Endothelial cell of umbilical vein (primary cell): ENCODE results near the gene UBFD1. TPM values are rescaled to one million over a fixed set of nuclear protein-coding genes. Genes with fewer than 3 reads are reported as not detected.

Experiments
- BruUV-seq: library from RNA; stranded (reverse); fragments of 400-500 nt; replicated peaks from 2 replicates; lab custom pipeline; 2021; lab: Mats Ljungman, UMichigan
- CTCF ChIA-PET: fragments of 300-600, 350-600 bp; sonication (Branson Sonifier 250); formaldehyde crosslinking; loops from one replicate; lab custom pipeline; 2021; ENCODE audit warnings: antibody characterized with exemption, inconsistent platforms; lab: Charles Lee
- POLR2A ChIA-PET: fragments of 300-600, 350-600 bp; sonication (Branson Sonifier 250); formaldehyde crosslinking; loops from one replicate; lab custom pipeline; 2021; ENCODE audit warnings: antibody characterized with exemption, inconsistent platforms; lab: Charles Lee
- DNase-seq: peaks from one replicate; pipeline ENCODE4 v3.0.0-alpha.2; 2011; ENCODE audit warnings: low read depth, low spot score
- FAIRE-seq: peaks from 2 replicates; lab custom pipeline; 2011; peaks lifted over from hg19 to GRCh38; lab: Jason Lieb, UNC
- H2AFZ ChIP-seq: 2 replicates; pipeline ENCODE4 v1.6.0; 2012; ENCODE audit warnings: low read depth, low read length, control low read depth, inconsistent platforms
- H3K27ac ChIP-seq: 2 replicates; pipeline ENCODE4 v1.5.1; 2011; ENCODE audit warnings: low read depth, mild to moderate bottlenecking, control low read depth, low read length, moderate library complexity; ENCODE audit not compliant: insufficient read depth
- H3K27me3 ChIP-seq, 2 experiments: 2 replicates each; pipeline versions ENCODE4 v1.6.0 to v1.6.1; 2011; ENCODE audit warnings: low read length in 2 of 2, mixed read lengths in 1 of 2; ENCODE audit not compliant: control insufficient read depth in 2 of 2, insufficient read depth in 2 of 2
- H3K36me3 ChIP-seq, 2 experiments: 2 replicates in 1 of 2; 3 replicates in 1 of 2; pipeline ENCODE4 v1.5.1; 2011; ENCODE audit warnings: low read length in 2 of 2, mild to moderate bottlenecking in 1 of 2, moderate library complexity in 1 of 2; ENCODE audit not compliant: control insufficient read depth in 2 of 2, insufficient read depth in 2 of 2; ENCODE audit errors: extremely low read depth in 1 of 2
- H3K4me1 ChIP-seq: 3 replicates; pipeline ENCODE4 v1.5.1; 2011; ENCODE audit warnings: mild to moderate bottlenecking, low read length; ENCODE audit not compliant: control insufficient read depth, insufficient read depth; ENCODE audit errors: extremely low read depth
- H3K4me2 ChIP-seq: 2 replicates; pipeline ENCODE4 v1.6.1; 2011; ENCODE audit warnings: low read length, control low read depth, mixed read lengths; ENCODE audit not compliant: insufficient read depth
- H3K4me3 ChIP-seq, 3 experiments: fragments of 200-600 bp in 1 of 3; sonication (generic), shearing (Covaris generic) in 1 of 3; replicated peaks in 1 of 3; 2 replicates each; pipeline ENCODE4 v1.5.1; 2011 to 2016; ENCODE audit warnings: control low read depth in 3 of 3, low read length in 3 of 3, mild to moderate bottlenecking in 2 of 3, inconsistent platforms in 1 of 3, low read depth in 1 of 3, moderate library complexity in 1 of 3; ENCODE audit not compliant: insufficient read depth in 1 of 3
- H3K79me2 ChIP-seq: 2 replicates; pipeline ENCODE4 v1.6.0; 2012; ENCODE audit warnings: low read length, inconsistent platforms; ENCODE audit not compliant: control insufficient read depth, insufficient read depth
- H3K9ac ChIP-seq: replicated peaks from 2 replicates; pipeline ENCODE3; 2011; ENCODE audit warnings: low read length, control low read depth; ENCODE audit not compliant: insufficient read depth; ENCODE audit errors: extremely low read depth
- H3K9me1 ChIP-seq: replicated peaks from 3 replicates; pipeline ENCODE4 v1.6.0; 2011; ENCODE audit warnings: mild to moderate bottlenecking, low read length; ENCODE audit not compliant: control insufficient read depth, insufficient read depth; ENCODE audit errors: extremely low read depth
- H3K9me3 ChIP-seq: replicated peaks from 2 replicates; pipeline ENCODE4 v1.5.1; 2012; ENCODE audit warnings: low read length, inconsistent platforms; ENCODE audit not compliant: control insufficient read depth, insufficient read depth
- H4K20me1 ChIP-seq: replicated peaks from 2 replicates; pipeline ENCODE3; 2011; ENCODE audit warnings: mild to moderate bottlenecking, low read length; ENCODE audit not compliant: control insufficient read depth, insufficient read depth; ENCODE audit errors: extremely low read depth
- EZH2 ChIP-seq: IDR thresholded peaks from 2 replicates; pipeline ENCODE4 v1.6.1; 2012; ENCODE audit warnings: borderline replicate concordance, low read depth, mild to moderate bottlenecking, moderate library complexity, low read length, inconsistent platforms; ENCODE audit not compliant: severe bottlenecking
- FOS ChIP-seq: IDR thresholded peaks from 2 replicates; pipeline ENCODE4 v1.6.1; 2011; ENCODE audit warnings: mild to moderate bottlenecking, low read length, moderate library complexity, borderline replicate concordance; ENCODE audit not compliant: insufficient read depth
- GATA2 ChIP-seq: IDR thresholded peaks from 2 replicates; pipeline ENCODE4 v1.7.0; 2011; ENCODE audit warnings: low read depth, mild to moderate bottlenecking, moderate library complexity, mixed read lengths, low read length; ENCODE audit not compliant: insufficient read length, insufficient read depth
- JUN ChIP-seq: IDR thresholded peaks from 2 replicates; pipeline ENCODE4 v1.6.1; 2011; ENCODE audit warnings: borderline replicate concordance, low read depth; ENCODE audit not compliant: insufficient read length, insufficient read depth
- MYC ChIP-seq: IDR thresholded peaks from one replicate; pipeline ENCODE4 v1.6.1; 2011; ENCODE audit warnings: mild to moderate bottlenecking, low read depth, low read length
- POLR2A ChIP-seq: IDR thresholded peaks from 2 replicates; pipeline ENCODE4 v1.6.1; 2012; ENCODE audit warnings: low read depth, mild to moderate bottlenecking, control low read depth, low read length
- POLR2AphosphoS5 ChIP-seq: IDR thresholded peaks from 2 replicates; pipeline ENCODE4 v1.6.1; 2012; ENCODE audit warnings: low read depth, mild to moderate bottlenecking, control low read depth, low read length, moderate library complexity; ENCODE audit not compliant: insufficient read depth
- dilution Hi-C: fragments of 300-500 bp; cut with MboI; formaldehyde crosslinking; loops from one replicate; pipeline ENCODE4 v1.15.0; 2019; ENCODE audit warnings: low sequenced_read_pairs; ENCODE audit not compliant: extremely low pct_ligation_motif_present
- intact Hi-C: fragments of 100-400 bp; cut with micrococcal nuclease; formaldehyde crosslinking; loops from one replicate; pipeline ENCODE4 v1.10.0; 2022
- polyA plus RNA-seq, 4 experiments: library from polyadenylated mRNA; depleted of rRNA in 3 of 4; stranded (reverse) in 3 of 4; unstranded in 1 of 4; fragments of >200 nt; gene quantifications; 2 replicates each; pipeline versions ENCODE4 v1.2.1 to v1.2.3, GENCODE V29; 2011 to 2012; ENCODE audit warnings: missing spikeins in 1 of 4
- total RNA-seq: library from RNA; stranded (reverse); gene quantifications from 2 replicates; pipeline ENCODE4 v1.2.3, GENCODE V29; 2021
- TF ChIP-seq, protein P1 (sequence below): IDR thresholded peaks from 2 replicates; pipeline ENCODE4 v1.6.1; 2011; ENCODE audit not compliant: insufficient read depth, insufficient read length
- TF ChIP-seq, protein P2 (sequence below), 2 donors: IDR thresholded peaks; 1 replicate in 1 of 2; 2 replicates in 1 of 2; pipeline ENCODE4 v1.5.1; 2011; ENCODE audit warnings: low read length in 2 of 2, mild to moderate bottlenecking in 2 of 2, moderate library complexity in 2 of 2, control low read depth in 1 of 2, inconsistent platforms in 1 of 2, low read depth in 1 of 2; ENCODE audit not compliant: insufficient read depth in 1 of 2; ENCODE audit errors: extremely low read depth in 1 of 2

Gene UBFD1
- total and polyA plus RNA-seq, 2 donors (not counting 3 experiments of a cell fraction or from before 2014, with no cell fraction given), result 50.0 to 69.9 TPM

DNA sequence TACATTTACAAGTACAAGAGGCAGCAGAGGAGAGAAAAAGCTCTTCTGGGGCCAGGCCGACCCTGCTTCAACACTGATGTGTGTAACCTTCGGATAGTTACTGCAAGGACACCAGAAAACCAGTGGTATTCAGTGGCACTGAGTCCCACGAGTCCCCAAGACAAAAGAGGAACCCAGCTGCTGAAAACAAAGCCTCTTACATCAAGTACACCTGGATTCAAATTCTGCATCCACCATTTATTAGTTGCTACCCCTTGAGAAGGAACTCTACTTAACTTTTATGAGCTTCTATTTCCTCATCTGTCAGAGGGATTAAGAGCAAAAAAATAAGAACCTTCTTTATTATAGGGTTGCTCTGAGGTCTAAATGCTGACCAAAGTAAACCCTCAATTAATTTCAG is 3.0 kb upstream of the UBFD1 start:
- CTCF ChIA-PET, result interaction anchor here (0.6 to 1.1 kb wide), 3 partner anchors 42 to 1261 kb away, joined by 3 to 5 read pairs (median 3); partner anchors contain the start of gene PLK1
- no peaks in the 10 kb centered on the region for H3K9me1 ChIP-seq
- no peak for FAIRE-seq
- H3K27ac ChIP-seq, result no peak overlapping the region
- DNase-seq, result no peak
- no peak overlapping the region for H3K4me3 ChIP-seq
- peaks cover 14% of the 10 kb centered on the region for H3K79me2 ChIP-seq
- H3K4me1 ChIP-seq, result peaks cover 12% of the 10 kb centered on the region
- H3K9ac ChIP-seq, result no peak overlapping the region
- no peaks in the 10 kb centered on the region for H3K27me3 ChIP-seq
- no TSS peak for BruUV-seq
- H4K20me1 ChIP-seq, result no peaks in the 10 kb centered on the region
- POLR2A ChIA-PET, result no interaction called here
- H3K9me3 ChIP-seq, result no peaks in the 10 kb centered on the region
- dilution Hi-C loops, result no loop called here
- TF ChIP-seq GATA2 (no peak), POLR2AphosphoS5 (no peak), FOS (no peak), MYC (no peak), POLR2A (no peak), JUN (no peak), EZH2 (no peak)
- TF ChIP-seq, protein P1, sequence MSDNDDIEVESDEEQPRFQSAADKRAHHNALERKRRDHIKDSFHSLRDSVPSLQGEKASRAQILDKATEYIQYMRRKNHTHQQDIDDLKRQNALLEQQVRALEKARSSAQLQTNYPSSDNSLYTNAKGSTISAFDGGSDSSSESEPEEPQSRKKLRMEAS, result no peak
- TF ChIP-seq, protein P2, sequence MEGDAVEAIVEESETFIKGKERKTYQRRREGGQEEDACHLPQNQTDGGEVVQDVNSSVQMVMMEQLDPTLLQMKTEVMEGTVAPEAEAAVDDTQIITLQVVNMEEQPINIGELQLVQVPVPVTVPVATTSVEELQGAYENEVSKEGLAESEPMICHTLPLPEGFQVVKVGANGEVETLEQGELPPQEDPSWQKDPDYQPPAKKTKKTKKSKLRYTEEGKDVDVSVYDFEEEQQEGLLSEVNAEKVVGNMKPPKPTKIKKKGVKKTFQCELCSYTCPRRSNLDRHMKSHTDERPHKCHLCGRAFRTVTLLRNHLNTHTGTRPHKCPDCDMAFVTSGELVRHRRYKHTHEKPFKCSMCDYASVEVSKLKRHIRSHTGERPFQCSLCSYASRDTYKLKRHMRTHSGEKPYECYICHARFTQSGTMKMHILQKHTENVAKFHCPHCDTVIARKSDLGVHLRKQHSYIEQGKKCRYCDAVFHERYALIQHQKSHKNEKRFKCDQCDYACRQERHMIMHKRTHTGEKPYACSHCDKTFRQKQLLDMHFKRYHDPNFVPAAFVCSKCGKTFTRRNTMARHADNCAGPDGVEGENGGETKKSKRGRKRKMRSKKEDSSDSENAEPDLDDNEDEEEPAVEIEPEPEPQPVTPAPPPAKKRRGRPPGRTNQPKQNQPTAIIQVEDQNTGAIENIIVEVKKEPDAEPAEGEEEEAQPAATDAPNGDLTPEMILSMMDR (IDR thresholded peaks at IDR 0.05; ENCODE audit: extremely low read depth in 1 of 2, insufficient read depth in 1 of 2, low read depth in 1 of 2, low read length in 2 of 2), result no peak
- H2AFZ ChIP-seq, result no peak overlapping the region
- intact Hi-C loops, result no loop called here
- peaks cover 4 to 6% of the 10 kb centered on the region in 2 experiments for H3K36me3 ChIP-seq
- H3K4me2 ChIP-seq, result no peak overlapping the region
